KMS-11 (cell line): Measurements from ENCODE around the gene ADGRB2.

Experiments used
- H2AFZ ChIP-seq: fragments of 200-600 bp; sonication (generic); 2 replicates; pipeline ENCODE4 v1.6.1; 2016; ENCODE audit warnings: antibody characterized with exemption, mixed run types, low read depth
- H3K27ac ChIP-seq: fragments of 200-600 bp; sonication (generic); 2 replicates; pipeline ENCODE4 v1.6.1; 2016; ENCODE audit warnings: mild to moderate bottlenecking, mixed run types
- H3K27me3 ChIP-seq: fragments of 200-600 bp; sonication (generic); 2 replicates; pipeline ENCODE4 v1.6.1; 2017; ENCODE audit warnings: mild to moderate bottlenecking, low read depth, mixed run types, moderate library complexity; ENCODE audit not compliant: insufficient read depth
- H3K36me3 ChIP-seq: fragments of 200-600 bp; sonication (generic); 2 replicates; pipeline ENCODE4 v1.6.1; 2017; ENCODE audit warnings: mild to moderate bottlenecking, mixed run types; ENCODE audit not compliant: insufficient read depth
- H3K4me1 ChIP-seq: fragments of 200-600 bp; sonication (generic); 2 replicates; pipeline ENCODE4 v1.6.1; 2016; ENCODE audit warnings: mild to moderate bottlenecking, low read depth, mixed run types; ENCODE audit not compliant: poor library complexity, severe bottlenecking
- H3K4me2 ChIP-seq: fragments of 200-600 bp; sonication (generic); 2 replicates; pipeline ENCODE4 v1.7.0; 2016; ENCODE audit warnings: mild to moderate bottlenecking, mixed run types
- H3K4me3 ChIP-seq: fragments of 200-600 bp; sonication (generic); IDR thresholded peaks from 2 replicates; pipeline ENCODE4 v1.6.1; 2017; ENCODE audit warnings: low read depth, low read length, mixed read lengths; ENCODE audit not compliant: insufficient read depth
- H3K79me2 ChIP-seq: fragments of 200-600 bp; sonication (generic); 2 replicates; pipeline ENCODE4 v1.6.1; 2016; ENCODE audit warnings: low read depth, mixed run types; ENCODE audit not compliant: insufficient read depth
- H3K9ac ChIP-seq: fragments of 200-600 bp; sonication (generic); 2 replicates; pipeline ENCODE4 v1.6.1; 2016; ENCODE audit warnings: mild to moderate bottlenecking, mixed run types
- H4K20me1 ChIP-seq: fragments of 200-600 bp; sonication (generic); 2 replicates; pipeline ENCODE4 v1.6.1; 2016; ENCODE audit warnings: mild to moderate bottlenecking, mixed run types; ENCODE audit not compliant: insufficient read depth
- TF ChIP-seq, protein P1 (sequence below): fragments of 200-600 bp; sonication (generic); conservative IDR thresholded peaks from 2 replicates; pipeline ENCODE4 v1.6.1; 2017; ENCODE audit warnings: low read depth, mild to moderate bottlenecking, antibody characterized with exemption, low read length, moderate library complexity, mixed read lengths

Gene ADGRB2

DNA sequence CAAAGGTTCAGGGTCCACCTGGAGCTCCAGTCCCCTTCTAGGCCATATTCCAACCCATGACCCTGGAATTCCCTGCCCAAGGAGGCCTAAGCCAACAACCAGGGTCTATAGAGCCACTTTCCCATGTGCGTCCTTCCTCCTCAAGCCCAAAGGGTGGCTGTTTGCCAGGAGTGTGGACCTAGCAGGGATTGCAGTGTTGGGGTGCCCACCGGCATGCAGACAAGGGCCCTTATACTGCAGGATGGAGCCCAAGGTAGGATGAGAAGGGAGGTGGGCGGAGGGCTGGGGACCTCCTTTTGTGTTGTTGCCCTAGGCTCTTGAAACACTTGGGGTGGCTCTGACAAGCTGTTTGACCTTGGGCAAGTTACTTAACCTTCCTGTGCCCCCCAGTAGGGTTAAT lies 19.7 kb upstream of the ADGRB2 start:
- no peaks in the 10 kb centered on the region for H3K36me3 ChIP-seq
- H4K20me1 ChIP-seq = no peaks in the 10 kb centered on the region
- TF ChIP-seq, protein P1, sequence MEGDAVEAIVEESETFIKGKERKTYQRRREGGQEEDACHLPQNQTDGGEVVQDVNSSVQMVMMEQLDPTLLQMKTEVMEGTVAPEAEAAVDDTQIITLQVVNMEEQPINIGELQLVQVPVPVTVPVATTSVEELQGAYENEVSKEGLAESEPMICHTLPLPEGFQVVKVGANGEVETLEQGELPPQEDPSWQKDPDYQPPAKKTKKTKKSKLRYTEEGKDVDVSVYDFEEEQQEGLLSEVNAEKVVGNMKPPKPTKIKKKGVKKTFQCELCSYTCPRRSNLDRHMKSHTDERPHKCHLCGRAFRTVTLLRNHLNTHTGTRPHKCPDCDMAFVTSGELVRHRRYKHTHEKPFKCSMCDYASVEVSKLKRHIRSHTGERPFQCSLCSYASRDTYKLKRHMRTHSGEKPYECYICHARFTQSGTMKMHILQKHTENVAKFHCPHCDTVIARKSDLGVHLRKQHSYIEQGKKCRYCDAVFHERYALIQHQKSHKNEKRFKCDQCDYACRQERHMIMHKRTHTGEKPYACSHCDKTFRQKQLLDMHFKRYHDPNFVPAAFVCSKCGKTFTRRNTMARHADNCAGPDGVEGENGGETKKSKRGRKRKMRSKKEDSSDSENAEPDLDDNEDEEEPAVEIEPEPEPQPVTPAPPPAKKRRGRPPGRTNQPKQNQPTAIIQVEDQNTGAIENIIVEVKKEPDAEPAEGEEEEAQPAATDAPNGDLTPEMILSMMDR = no peak
- no peaks in the 10 kb centered on the region for H3K79me2 ChIP-seq
- no peak overlapping the region for H3K27ac ChIP-seq
- H3K27me3 ChIP-seq = no peaks in the 10 kb centered on the region
- peaks cover 5% of the 10 kb centered on the region for H3K4me1 ChIP-seq
- H3K9ac ChIP-seq = no peak overlapping the region
- no peak overlapping the region for H2AFZ ChIP-seq
- H3K4me3 ChIP-seq = no peak overlapping the region
- no peak overlapping the region for H3K4me2 ChIP-seq

DNA sequence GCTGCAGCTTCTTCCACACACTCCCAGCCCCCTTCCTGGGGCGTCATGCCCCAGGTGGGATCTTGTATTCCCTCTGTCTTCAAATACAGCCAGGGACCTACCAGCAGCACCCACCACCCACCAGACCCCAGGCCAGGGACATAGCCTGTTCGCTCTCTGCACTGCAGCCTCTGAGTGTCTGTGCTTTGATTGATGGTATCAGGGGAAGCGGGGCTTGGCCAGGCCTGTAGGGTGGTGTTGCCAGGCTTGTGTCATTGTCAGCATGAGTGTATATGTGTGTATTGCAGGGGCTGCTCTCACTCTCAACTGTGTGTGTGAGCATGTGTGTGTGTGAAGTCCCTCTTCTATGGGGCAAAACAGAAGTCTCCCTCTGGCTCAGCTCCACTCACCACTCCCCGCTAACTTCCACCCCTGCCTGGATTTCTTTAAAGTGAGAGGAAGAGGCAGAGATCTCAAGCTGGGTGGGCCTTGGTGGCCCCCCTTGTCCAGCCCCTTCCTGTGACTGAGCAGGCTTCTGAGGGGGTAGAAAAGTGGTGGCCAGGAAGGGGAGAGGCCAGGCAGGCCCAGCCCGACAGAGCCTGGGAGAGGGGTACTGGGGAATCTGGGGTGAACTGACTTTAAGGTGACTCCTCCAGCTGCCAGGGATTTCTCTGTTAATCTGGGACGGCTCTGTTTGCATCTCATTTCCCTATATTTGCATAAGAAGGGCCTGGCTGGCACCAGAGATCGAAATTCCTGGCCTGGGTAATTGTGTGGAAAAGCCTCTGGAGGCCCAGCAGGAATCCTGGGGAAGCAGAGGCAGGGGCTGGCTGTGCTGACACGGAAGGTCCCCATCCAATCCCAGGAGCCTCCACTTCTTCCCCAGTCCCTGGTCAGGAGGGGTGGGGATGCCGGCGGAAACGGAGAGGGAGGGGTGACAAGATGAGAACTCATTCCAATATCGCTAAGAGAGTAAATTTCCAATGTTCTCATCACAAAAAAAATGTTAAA lies 18.6 kb upstream of the ADGRB2 start:
- no peak overlapping the region for H3K9ac ChIP-seq
- no peaks in the 10 kb centered on the region for H3K79me2 ChIP-seq
- no peak overlapping the region for H3K27ac ChIP-seq
- no peaks in the 10 kb centered on the region for H3K36me3 ChIP-seq
- peaks cover 2% of the 10 kb centered on the region for H3K4me1 ChIP-seq
- H3K4me2 ChIP-seq = no peak overlapping the region
- H2AFZ ChIP-seq = no peak overlapping the region
- H3K27me3 ChIP-seq = no peaks in the 10 kb centered on the region
- TF ChIP-seq, protein P1 = no peak
- no peak overlapping the region for H3K4me3 ChIP-seq
- H4K20me1 ChIP-seq = no peaks in the 10 kb centered on the region

DNA sequence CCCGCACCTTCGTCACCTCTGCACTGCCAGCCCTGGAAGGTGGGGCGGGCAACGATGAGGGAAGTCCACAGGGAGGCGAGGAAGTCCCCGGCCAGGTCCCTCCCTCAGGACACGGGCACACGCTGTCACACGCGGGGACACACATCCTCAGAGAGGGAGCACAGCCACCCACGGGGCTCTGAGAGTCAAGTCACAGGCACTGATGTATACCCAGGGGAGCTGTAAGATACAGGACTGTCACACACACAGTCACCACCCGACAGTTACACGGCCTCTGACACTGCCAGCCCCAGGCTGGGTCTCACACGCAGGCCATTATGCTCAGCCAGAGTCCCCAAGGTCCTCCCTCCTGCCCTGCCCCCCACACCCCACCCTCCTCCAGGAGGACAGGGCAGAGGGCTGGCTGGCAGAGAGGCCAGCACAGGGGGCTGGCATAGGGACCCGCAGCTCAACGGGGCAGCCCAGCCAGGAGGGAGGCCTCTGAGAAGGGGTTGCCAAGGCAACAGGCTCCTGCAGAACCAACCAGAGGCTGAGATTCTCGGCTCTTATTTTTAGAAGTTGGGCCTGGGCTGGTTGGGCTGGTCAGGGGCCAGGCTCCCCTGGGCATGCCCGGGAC lies 17.7 kb upstream of the ADGRB2 start:
- Histone ChIP-seq H3K27me3 (no peaks in the 10 kb centered on the region), H3K36me3 (no peaks in the 10 kb centered on the region), H3K4me3 (no peak overlapping the region), H3K4me2 (no peak overlapping the region), H3K4me1 (no peaks in the 10 kb centered on the region), H3K79me2 (no peaks in the 10 kb centered on the region), H4K20me1 (no peaks in the 10 kb centered on the region), H2AFZ (no peak overlapping the region), H3K9ac (no peak overlapping the region), H3K27ac (no peak overlapping the region)
- TF ChIP-seq, protein P1 = no peak

DNA sequence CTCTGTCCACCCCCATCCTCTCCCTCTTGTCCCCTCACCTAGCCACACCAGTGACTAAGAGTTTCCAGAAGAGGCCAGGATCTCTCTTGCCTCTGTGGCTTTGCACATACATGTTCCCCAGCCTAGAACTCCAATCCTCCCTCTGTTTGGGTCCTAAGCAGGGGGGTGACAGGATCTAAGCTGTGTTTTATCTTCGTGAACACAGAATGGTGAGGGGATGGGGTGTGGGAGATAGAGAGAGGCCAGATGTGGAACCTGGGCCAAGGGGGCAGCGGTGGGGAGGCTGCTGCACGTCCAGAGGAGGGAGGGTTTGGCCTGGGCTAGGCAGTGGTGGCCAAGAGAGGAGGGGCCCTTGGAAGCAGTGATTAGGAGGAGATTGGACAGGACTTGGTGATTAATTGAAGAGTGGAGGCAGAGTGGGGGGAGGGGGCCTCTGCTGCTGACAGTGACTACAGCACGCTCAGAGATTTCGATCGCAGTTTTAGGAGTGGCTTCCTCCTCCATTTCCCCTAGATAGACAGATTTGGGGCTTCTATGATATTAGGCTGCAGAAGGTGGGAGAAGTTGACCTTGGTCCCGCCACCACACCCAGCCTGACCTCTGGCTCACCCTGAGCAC lies 17.1 kb upstream of the ADGRB2 start:
- H3K27me3 ChIP-seq = no peaks in the 10 kb centered on the region
- TF ChIP-seq, protein P1 = no peak
- H3K4me1 ChIP-seq = no peaks in the 10 kb centered on the region
- H2AFZ ChIP-seq = no peak overlapping the region
- H3K79me2 ChIP-seq = no peaks in the 10 kb centered on the region
- no peaks in the 10 kb centered on the region for H3K36me3 ChIP-seq
- no peaks in the 10 kb centered on the region for H4K20me1 ChIP-seq
- H3K4me3 ChIP-seq = no peak overlapping the region
- no peak overlapping the region for H3K9ac ChIP-seq
- no peak overlapping the region for H3K27ac ChIP-seq
- no peak overlapping the region for H3K4me2 ChIP-seq
